ENCODE measurements around the gene NFAT5.

DNA sequence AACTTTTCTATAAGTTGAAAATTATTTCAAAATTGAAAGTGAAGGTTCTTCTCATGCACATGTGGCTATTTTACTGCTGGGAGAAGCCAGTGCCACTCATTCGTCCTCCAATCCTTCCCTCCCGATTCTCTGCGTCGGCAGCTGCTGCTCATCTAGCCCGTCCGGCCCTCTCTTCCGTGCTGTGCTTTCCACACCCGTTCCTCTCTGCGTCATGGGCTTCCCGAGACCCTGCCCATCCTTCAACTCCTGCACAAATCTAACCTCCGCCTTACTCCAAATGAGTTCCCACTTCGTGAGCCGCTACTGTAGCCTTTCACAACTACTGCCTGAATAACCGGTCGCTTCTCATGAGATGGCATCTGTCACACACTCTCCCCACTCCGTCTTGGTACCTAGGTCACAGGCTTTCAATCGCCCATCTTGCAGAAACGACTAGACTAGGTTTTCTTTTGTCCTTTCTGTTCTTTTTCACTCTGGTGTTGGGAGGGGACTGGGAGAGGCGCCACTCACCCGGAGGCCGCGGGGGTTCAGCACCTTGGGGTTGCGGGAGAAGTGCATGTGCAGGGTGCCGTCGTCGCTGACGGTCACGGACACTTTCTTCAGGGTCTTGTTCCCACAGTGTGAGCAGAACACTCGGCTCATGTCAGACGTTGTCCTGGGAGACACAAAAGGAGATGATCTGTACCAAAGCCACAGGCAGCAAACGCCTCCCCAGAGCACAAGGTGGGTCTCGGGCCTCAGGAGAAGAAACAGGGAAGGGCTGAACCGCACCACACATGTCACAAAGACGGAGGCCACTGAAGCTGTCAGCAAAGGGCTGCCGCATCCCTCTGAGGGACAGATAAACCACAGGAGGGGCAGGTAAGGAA, 178.8 kb downstream of the NFAT5 start:
- TF ChIP-seq CEBPB (IDR thresholded peaks at IDR 0.05) (no peak), REST (IDR thresholded peaks at IDR 0.05; ENCODE audit: low read depth) (no peak), TAF1 (IDR thresholded peaks at IDR 0.05; ENCODE audit: low read depth) (no peak), RAD21 (IDR thresholded peaks at IDR 0.05; ENCODE audit: low read depth) (no peak), EP300 (IDR thresholded peaks at IDR 0.05; ENCODE audit: borderline replicate concordance) (no peak)

Measured in Ishikawa (cell line).